ENCODE data around the gene YBX2.
A peak's percentile ranks its signal among the peaks of the same experiment; 100 is the strongest.

The YBX2 gene

DNA sequence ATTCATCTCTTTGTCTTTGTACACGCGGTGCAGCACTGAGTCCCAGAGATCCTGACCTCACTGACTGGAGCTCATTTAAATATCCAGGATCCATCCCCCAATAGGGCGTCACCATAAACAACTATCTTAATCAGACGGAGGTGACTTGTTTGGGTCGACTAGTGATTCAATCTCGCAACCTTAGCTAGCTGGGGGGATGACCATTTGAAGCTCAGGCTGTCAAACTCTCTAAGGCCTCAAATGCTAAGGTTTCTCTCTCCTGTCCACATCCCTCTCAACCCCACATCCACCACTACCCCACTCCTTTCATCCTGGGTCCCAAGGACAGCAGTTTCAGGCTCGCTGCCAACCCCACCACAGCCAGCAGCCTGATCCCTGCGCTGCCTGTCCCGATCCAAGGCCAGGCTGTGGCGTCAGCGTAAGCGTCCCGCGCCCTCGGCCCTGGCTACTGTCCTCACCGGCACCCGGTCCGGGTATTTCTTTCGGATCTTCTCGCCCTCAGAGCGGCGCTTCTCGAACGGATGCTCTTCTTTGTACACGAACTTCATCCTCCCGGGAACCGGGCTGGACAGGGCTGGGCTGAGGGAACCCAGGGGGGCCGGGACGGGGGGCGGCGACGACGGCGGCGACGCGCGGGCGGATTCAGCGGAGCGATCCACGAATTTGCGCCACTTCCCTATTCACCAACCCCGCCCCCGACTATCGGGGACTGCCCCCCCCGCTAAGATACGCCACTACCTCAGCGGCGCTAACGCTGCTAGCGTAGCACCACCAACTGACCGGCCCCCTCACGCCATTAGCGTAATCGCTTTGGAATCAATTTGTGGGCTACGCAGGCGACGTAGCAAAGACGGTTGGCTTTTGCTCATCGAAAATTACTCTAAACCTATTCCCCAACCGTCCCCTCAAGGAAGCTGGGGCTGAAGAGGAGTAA lies 52.4 kb downstream of the YBX2 start, which contains the start of gene GABARAP:
Gene GABARAP, minus strand, starts transcription at position 667 of the 934 bp plus-strand sequence. Its CDS starts 119 bp downstream, at position 548.
- DNase-seq, result peak; percentile 97

DNA sequence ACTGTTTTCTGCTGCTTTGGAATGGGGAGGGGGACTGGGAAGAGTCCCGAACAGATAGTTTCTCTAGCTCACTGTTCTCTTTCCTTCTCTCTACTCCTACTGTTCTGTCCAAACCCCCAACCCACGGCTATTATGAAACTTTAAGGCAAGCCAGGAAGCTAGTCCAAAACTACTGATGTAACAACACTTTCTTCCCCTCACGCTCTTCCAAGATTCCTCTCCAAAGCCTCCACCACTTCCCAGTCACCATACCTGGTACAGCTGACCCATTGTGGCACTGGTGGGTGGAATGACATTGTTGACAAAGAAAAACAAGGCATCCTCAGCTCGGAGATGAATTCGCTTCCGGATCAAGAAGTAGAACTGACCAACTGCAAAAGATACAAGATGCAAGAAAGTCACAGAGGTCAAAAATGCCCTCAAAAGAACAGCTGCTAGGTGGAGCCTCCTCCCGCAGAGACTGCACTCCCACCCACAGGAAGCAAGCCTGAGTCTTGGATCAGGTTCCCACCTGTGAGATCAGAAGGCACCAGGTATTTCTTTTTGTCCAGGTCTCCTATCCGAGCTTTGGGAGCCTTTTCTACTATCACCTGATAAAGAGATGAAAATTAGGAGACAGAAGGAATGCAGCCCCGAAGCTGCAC lies 53.2 kb downstream of the YBX2 start:
- no peak for DNase-seq

DNA sequence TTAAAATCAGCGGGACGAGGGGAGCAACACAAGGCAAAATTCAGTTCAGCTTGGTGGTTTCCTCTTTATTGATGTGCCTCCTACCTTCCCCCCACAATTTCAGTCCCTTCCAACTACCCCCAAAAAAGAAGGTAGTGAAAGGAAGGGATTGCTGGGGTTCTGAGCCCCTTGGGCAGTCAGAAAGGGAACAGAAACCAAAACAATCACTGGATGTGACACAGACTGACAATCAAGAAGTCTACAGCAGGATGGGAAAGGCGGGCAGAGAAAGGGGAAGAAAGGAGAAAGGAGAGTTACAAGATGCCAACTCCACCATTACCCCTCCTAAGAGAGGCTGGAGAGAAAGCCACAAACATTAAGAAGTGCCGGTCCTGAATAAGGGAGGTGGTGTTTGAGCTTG lies 54.1 kb downstream of the YBX2 start:
- DNase-seq, result no peak

DNA sequence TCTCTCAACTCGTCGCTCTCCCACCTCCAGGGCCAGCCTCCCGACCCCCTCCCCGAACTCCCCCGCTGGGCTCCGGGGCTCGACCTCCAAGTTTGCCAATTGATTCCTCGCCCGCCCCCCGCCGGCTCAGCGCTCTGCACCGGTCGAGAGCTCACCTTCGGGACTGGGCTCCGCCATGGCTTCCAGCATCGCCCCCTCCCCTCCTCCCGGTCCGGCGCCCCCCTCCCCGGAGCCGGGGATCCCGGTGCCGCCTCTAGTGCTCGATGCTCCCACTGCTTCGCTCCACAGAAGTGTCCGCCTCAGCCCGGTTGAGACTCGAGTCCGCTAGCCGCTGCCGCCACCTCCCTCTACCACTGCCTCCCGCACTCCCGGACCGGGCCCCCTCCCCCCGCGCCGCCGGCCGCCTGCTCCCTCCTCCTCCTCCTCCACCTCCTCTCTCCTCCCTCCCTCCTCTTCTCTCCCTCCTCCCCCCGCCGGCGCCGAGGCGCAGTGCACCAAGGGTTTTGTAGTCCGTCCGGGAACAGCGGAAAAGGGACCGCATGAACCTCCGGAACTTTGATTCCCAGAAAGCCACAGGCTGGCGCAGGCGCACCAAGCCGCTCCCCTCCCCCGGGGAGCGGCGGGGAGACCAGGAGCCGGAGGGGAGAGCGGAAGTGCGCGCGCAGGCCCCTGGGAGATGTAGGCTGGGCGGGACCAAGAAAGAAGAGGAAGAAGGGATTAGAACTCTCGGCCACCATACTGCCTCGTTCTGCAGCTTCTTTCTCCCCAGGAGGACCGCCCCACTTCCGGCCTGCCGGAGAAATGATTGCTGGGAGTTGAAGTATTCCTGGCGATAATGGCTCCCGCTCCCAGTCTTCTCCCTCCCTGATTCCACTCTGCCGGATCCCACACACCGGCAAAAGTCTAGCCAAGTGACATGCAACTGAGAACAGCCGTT lies 55.1 kb downstream of the YBX2 start, which contains the start of gene PHF23:
Gene PHF23, minus strand, starts transcription at position 367 of the 937 bp plus-strand sequence. Its CDS starts 178 bp downstream, at position 189.
- DNase-seq, result peak; percentile 100

DNA sequence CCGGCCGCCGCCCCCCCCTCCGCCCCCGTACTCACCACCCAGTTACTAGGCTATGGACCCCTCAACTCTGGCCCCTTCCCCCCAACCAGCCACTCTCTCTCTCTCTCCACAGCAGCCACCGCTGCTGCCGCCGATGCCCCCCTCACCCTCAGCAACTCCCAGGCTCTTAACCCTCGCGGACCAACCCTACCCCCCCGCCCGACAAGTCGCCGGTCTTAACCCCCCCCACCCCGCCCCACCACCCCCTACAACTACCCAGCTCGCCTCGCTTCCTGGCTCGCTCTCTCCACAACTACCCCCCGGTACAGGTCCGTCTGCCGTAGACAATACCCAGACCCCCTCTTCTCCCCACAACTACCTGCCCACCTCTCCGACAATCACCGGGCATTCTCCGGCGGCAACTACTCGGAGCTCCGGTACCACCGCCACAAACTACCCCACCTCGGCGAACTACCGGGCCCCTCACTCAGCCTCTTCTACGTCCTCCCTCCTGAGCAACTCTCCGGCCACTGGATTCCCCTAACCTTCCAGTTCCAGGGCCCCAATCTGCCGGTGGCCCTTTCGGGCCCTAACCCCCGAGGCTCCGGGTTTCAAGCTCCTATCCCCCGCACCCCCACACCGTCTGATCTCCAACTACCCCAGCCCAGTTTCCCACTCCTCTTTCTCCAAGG lies 55.9 kb downstream of the YBX2 start:
- DNase-seq, result peak; percentile 62

Data from femur (tissue), 1 donor.